Measurements from ENCODE around the gene BCAS3. TPM values are rescaled to one million over a fixed set of nuclear protein-coding genes. Genes with fewer than 3 reads are reported as not detected.

BCAS3 gene
- total and polyA plus RNA-seq, 2 donors (not counting 1 experiment from before 2014, with no cell fraction given), result 13.9 to 73.4 TPM

DNA sequence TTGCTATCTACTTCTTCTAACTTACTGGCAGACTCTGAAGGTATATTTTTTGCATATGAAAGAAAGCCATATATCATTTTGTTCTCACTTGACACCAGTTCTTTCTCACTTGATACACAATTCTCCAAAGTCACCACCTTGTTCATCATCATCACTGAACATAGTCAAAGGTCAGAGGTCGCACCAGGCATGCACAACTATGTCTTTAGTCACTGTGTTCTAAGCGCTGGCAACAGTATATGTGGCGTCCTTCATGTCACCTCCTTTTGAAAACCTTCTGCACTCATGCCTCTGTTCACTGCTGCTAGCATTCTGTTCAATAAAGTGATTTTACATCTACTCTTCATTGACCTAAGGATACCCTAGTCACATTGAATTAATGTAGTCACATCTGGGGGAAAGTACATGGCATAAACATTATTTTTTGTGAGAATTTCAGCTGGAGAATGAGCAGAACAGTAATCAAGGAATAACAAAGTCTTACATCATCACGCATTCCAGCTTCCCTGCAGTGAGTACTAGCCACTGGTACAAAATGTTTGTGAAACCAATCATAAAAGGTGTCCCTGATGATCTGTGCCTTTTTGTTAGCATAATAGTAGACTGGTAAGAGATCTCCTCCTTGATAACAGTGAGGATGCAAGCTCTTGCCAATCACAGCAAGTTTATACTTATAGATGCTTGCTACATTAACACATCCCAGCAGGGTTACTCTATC is 754.1 kb downstream of the BCAS3 start:
- Mint-ChIP-seq H3K4me1 (no peaks in the 10 kb centered on the region), H3K4me3 (no peak overlapping the region), H3K27me3 (peaks cover 46% of the 10 kb centered on the region), H3K9me3 (ENCODE audit: insufficient read depth) (peaks cover 8% of the 10 kb centered on the region), H3K27ac (no peak overlapping the region)
- H4K20me1 ChIP-seq (ENCODE audit: control insufficient read depth, insufficient read depth, low read length, poor library complexity, severe bottlenecking), result no peaks in the 10 kb centered on the region
- intact Hi-C loops (cut with micrococcal nuclease), result no loop called here
- ATAC-seq (ENCODE audit: low read depth) (no peak), DNase-seq (no peak)
- CTCF ChIA-PET, result no interaction called here
- TF ChIP-seq EZH2 (IDR thresholded peaks at IDR 0.05; ENCODE audit: borderline replicate concordance, insufficient read depth, low read depth, low read length, poor library complexity, severe bottlenecking), result no peak
- TF ChIP-seq, protein P1, sequence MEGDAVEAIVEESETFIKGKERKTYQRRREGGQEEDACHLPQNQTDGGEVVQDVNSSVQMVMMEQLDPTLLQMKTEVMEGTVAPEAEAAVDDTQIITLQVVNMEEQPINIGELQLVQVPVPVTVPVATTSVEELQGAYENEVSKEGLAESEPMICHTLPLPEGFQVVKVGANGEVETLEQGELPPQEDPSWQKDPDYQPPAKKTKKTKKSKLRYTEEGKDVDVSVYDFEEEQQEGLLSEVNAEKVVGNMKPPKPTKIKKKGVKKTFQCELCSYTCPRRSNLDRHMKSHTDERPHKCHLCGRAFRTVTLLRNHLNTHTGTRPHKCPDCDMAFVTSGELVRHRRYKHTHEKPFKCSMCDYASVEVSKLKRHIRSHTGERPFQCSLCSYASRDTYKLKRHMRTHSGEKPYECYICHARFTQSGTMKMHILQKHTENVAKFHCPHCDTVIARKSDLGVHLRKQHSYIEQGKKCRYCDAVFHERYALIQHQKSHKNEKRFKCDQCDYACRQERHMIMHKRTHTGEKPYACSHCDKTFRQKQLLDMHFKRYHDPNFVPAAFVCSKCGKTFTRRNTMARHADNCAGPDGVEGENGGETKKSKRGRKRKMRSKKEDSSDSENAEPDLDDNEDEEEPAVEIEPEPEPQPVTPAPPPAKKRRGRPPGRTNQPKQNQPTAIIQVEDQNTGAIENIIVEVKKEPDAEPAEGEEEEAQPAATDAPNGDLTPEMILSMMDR (IDR thresholded peaks at IDR 0.05), result no peak
- no peak overlapping the region for H2AFZ ChIP-seq (ENCODE audit: insufficient read depth, low read depth, low read length, poor library complexity, severe bottlenecking)
- H3K27me3 ChIP-seq (replicated peaks in 1 of 4; ENCODE audit: control extremely low read depth in 1 of 4, control insufficient read depth in 3 of 4, insufficient read depth in 4 of 4, low read length in 3 of 4), result peaks cover 0 to 10% (median 7%) of the 10 kb centered on the region in 4 experiments
- H3K79me2 ChIP-seq (ENCODE audit: control insufficient read depth, insufficient read depth, low read length), result no peaks in the 10 kb centered on the region
- peaks cover 0 to 6% (median 4%) of the 10 kb centered on the region in 3 donors for H3K9me3 ChIP-seq (ENCODE audit: control extremely low read depth in 1 of 3, control insufficient read depth in 2 of 3, insufficient read depth in 1 of 3, low read length in 2 of 3)
- H3K27ac ChIP-seq (ENCODE audit: low read length in 2 of 2), result no peak overlapping the region
- 100% methylated on average over 3 of the region's 4 CpGs for WGBS (ENCODE audit: insufficient coverage)
- H3K4me1 ChIP-seq (ENCODE audit: control insufficient read depth in 2 of 2, insufficient read depth in 2 of 2, low read length in 2 of 2), result no peaks in the 10 kb centered on the region
- H3K4me2 ChIP-seq (replicated peaks; ENCODE audit: low read depth, low read length, poor library complexity, severe bottlenecking), result no peak overlapping the region
- POLR2A ChIA-PET, result no interaction called here
- H3K36me3 ChIP-seq (replicated peaks in 1 of 2; ENCODE audit: control extremely low read depth in 1 of 2, control insufficient read depth in 1 of 2, extremely low read depth in 1 of 2, insufficient read depth in 2 of 2, low read length in 1 of 2), result no peaks in the 10 kb centered on the region
- H3K4me3 ChIP-seq (ENCODE audit: control extremely low read depth in 1 of 5, extremely low read depth in 1 of 5, insufficient read depth in 1 of 5, low read depth in 2 of 5, low read length in 4 of 5), result no peak overlapping the region
- H3K9ac ChIP-seq (ENCODE audit: low read length), result no peak overlapping the region

GRCh38 chr17:61436273-61436672 is 758.6 kb downstream of the BCAS3 start:
- ATAC-seq (ENCODE audit: low read depth), result no peak
- Mint-ChIP-seq H3K4me3 (no peak overlapping the region), H3K27me3 (peaks cover 65% of the 10 kb centered on the region), H3K9me3 (ENCODE audit: insufficient read depth) (peaks cover 15% of the 10 kb centered on the region), H3K27ac (no peak overlapping the region), H3K4me1 (no peaks in the 10 kb centered on the region)
- no peak overlapping the region for H3K4me2 ChIP-seq (replicated peaks; ENCODE audit: low read depth, low read length, poor library complexity, severe bottlenecking)
- ChIA-PET CTCF (no interaction called here), POLR2A (no interaction called here)
- H4K20me1 ChIP-seq (ENCODE audit: control insufficient read depth, insufficient read depth, low read length, poor library complexity, severe bottlenecking), result no peaks in the 10 kb centered on the region
- no peak overlapping the region for H3K4me3 ChIP-seq (ENCODE audit: control extremely low read depth in 1 of 5, extremely low read depth in 1 of 5, insufficient read depth in 1 of 5, low read depth in 2 of 5, low read length in 4 of 5)
- peaks cover 10 to 18% (median 11%) of the 10 kb centered on the region in 3 donors for H3K9me3 ChIP-seq (ENCODE audit: control extremely low read depth in 1 of 3, control insufficient read depth in 2 of 3, insufficient read depth in 1 of 3, low read length in 2 of 3)
- no peak overlapping the region for H3K9ac ChIP-seq (ENCODE audit: low read length)
- no peaks in the 10 kb centered on the region for H3K79me2 ChIP-seq (ENCODE audit: control insufficient read depth, insufficient read depth, low read length)
- H3K27ac ChIP-seq (ENCODE audit: low read length in 2 of 2), result no peak overlapping the region
- no peak overlapping the region for H2AFZ ChIP-seq (ENCODE audit: insufficient read depth, low read depth, low read length, poor library complexity, severe bottlenecking)
- TF ChIP-seq EZH2 (IDR thresholded peaks at IDR 0.05; ENCODE audit: borderline replicate concordance, insufficient read depth, low read depth, low read length, poor library complexity, severe bottlenecking), result no peak
- TF ChIP-seq, protein P1 (IDR thresholded peaks at IDR 0.05), result no peak
- H3K27me3 ChIP-seq (replicated peaks in 1 of 4; ENCODE audit: control extremely low read depth in 1 of 4, control insufficient read depth in 3 of 4, insufficient read depth in 4 of 4, low read length in 3 of 4), result peaks cover 0 to 29% (median 16%) of the 10 kb centered on the region in 4 experiments
- no peaks in the 10 kb centered on the region for H3K36me3 ChIP-seq (replicated peaks in 1 of 2; ENCODE audit: control extremely low read depth in 1 of 2, control insufficient read depth in 1 of 2, extremely low read depth in 1 of 2, insufficient read depth in 2 of 2, low read length in 1 of 2)
- DNase-seq, result no peak
- H3K4me1 ChIP-seq (ENCODE audit: control insufficient read depth in 2 of 2, insufficient read depth in 2 of 2, low read length in 2 of 2), result no peaks in the 10 kb centered on the region
- intact Hi-C loops (cut with micrococcal nuclease), result no loop called here
